ENCODE data around the gene ANKRD30A.
"Not testable (repeated sequence)": the region's sequence is repeated elsewhere in the genome, so short reads cannot be mapped to it uniquely, and the experiment has no call there.

Gene ANKRD30A, protein sequence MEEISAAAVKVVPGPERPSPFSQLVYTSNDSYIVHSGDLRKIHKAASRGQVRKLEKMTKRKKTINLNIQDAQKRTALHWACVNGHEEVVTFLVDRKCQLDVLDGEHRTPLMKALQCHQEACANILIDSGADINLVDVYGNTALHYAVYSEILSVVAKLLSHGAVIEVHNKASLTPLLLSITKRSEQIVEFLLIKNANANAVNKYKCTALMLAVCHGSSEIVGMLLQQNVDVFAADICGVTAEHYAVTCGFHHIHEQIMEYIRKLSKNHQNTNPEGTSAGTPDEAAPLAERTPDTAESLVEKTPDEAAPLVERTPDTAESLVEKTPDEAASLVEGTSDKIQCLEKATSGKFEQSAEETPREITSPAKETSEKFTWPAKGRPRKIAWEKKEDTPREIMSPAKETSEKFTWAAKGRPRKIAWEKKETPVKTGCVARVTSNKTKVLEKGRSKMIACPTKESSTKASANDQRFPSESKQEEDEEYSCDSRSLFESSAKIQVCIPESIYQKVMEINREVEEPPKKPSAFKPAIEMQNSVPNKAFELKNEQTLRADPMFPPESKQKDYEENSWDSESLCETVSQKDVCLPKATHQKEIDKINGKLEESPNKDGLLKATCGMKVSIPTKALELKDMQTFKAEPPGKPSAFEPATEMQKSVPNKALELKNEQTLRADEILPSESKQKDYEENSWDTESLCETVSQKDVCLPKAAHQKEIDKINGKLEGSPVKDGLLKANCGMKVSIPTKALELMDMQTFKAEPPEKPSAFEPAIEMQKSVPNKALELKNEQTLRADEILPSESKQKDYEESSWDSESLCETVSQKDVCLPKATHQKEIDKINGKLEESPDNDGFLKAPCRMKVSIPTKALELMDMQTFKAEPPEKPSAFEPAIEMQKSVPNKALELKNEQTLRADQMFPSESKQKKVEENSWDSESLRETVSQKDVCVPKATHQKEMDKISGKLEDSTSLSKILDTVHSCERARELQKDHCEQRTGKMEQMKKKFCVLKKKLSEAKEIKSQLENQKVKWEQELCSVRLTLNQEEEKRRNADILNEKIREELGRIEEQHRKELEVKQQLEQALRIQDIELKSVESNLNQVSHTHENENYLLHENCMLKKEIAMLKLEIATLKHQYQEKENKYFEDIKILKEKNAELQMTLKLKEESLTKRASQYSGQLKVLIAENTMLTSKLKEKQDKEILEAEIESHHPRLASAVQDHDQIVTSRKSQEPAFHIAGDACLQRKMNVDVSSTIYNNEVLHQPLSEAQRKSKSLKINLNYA (N-terminal part only)

DNA sequence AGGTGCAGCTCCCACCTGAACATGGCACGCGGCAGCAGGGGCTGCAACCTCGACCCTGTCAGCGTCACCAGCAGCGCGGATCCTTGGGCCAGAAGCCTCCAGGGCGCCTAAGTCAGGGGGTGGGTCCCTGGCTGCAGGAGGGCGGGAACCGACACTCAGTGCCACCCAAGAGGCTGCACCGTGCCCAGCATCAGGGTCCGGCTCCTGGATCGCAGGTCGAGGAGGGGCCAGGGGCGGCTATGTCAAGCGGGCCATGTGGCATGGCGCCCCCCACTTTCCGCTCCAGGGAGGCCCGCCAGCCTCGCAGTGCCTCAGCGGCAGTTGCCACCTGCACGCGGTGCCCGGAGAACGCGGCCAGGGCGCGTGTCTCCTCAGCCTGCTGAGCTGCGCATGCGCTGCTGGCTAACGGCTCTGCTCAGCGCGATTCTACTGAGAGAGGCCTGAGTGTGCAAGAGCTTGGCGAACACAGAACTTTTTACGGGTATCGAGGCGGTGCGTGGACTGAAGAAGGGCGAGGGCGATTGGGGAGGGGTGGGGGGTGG is at the start of gene ANKRD30A:
Gene ANKRD30A, plus strand, starts transcription at position 408 of the 542 bp plus-strand sequence. CDS start 190 bp downstream, outside the sequence.
- DNase-seq (ENCODE audit: low read depth in 2 of 2), result no peak

DNA sequence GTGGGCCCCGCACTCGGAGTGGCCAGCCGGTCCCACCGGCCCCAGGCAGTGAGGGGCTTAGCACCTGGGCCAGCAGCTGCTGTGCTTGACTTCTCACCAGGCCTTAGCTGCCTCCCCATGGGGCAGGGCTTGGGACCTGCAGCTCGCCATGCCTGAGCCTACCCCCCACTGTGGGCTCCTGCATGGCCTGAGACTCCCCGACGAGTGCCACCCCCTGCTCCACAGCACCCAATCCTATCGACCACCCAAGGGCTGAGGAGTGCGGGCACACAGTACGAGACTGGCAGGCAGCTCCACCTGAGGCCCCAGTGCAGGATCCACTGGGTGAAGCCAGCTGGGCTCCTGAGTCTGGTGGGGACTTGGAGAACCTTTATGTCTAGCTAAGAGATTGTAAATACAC is 49.3 kb upstream of the ANKRD30A start:
- DNase-seq (ENCODE audit: low read depth in 2 of 2), result not testable (repeated sequence)

DNA sequence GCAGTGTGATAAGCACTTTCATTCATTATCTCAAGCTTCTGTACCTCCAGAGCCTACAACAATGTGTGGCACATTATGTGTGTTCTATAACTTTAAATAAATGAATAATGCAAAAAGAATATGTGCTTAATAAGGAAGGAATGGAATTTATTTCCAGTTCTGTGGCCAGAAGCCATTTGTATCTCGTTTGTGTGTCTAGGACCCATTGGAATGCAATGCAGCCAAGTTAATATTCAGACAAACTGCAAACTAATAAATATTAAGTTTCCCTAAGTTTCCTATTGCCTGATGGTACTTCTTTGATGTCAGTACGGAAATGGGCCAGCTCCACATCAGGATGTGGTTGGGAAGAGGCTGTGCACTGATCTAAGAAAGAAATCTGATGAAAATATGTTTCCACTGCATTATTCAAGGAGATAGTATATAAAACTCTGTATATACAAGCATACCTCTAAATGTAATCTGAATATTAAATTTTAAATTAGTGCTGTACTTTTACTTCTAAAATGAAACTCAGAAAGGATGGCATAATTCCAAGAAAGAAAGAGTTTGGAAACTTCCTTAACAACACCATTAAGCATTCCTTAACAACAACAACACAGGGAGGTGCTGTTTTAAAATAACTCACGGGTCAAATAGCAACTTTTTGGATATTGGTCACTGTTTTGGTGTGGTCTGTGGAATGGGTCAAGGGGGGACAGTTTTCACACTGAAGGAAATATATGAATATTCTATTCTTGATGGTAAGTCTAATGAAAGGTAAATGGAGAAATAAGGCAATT is 29.4 kb upstream of the ANKRD30A start:
- no peak for DNase-seq (ENCODE audit: low read depth in 2 of 2)

DNA sequence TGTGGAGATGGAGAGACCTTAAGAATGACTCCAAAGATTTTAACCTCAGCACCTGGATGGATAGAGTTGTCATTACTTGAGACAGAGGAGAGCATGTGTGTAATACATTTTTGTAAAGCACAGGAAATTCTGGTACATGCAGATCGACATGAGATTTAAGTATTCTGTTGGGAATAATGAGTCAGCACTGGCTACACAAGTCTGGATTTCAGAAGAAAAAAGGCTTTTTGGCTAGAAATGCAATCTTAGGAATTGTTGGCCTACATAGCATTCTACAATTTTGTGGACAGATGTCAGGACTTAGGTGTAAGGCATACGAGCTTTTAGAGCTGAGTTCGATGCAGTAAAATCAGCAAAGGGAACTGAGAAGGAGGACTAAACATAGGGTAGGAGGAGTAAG is 24.1 kb upstream of the ANKRD30A start:
- DNase-seq (ENCODE audit: low read depth in 2 of 2), result no peak

DNA sequence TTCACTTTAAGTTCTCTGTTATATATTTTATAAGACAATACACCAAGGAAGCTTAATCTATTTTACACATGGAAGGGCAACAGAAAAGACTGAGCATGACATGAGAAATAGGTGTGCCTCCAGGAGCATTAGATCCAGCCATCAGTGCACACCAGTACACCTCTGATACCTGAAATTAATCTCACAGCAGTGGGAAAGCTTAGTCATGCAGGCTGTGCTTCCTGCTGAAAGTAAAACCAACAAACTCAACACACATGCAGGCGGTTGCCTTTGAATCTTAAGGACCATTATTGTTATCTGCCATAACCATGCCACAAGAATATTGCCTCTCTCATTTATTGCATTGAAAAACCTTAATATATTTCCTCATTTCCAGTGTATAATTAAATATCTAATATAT is 16.4 kb upstream of the ANKRD30A start:
- no peak for DNase-seq (ENCODE audit: low read depth in 2 of 2)

DNA sequence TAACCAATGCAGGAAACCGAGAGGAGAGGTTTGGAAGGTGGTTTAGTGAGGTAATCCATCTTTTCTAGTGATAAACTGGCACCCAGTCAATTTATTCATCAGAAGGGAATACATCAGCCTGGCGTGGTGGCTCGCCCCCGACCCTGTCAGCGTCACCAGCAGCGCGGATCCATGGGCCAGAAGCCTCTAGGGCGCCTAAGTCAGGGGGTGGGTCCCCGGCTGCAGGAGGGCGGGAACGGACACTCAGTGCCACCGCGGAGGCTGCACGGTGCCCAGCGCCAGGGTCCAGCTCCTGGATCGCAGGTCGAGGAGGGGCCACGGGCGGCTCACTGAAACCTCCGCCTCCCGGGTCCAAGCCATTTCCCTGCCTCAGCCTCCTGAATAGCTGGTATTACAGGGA is 866 bp upstream of the ANKRD30A start:
- DNase-seq (ENCODE audit: low read depth in 2 of 2), result no peak

DNA sequence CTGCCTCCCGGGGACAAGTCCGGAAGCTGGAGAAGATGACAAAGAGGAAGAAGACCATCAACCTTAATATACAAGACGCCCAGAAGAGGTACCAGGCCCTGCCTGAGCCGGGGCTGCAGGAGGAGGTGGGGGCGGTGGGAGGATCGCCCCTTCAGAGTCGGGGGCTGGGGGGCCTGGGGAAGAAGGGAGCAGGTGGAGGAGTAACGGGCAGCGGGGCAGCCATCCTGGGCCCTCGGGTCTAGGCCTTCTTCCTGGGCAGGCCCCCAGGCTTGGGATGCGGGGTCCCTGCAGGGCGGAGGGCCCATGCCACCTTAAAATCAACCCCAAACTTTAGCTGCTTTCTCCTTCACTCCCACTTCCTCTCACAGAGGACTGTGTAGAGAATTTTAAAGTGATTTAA is 523 bp downstream of the ANKRD30A start:
- no peak for DNase-seq (ENCODE audit: low read depth in 2 of 2)

DNA sequence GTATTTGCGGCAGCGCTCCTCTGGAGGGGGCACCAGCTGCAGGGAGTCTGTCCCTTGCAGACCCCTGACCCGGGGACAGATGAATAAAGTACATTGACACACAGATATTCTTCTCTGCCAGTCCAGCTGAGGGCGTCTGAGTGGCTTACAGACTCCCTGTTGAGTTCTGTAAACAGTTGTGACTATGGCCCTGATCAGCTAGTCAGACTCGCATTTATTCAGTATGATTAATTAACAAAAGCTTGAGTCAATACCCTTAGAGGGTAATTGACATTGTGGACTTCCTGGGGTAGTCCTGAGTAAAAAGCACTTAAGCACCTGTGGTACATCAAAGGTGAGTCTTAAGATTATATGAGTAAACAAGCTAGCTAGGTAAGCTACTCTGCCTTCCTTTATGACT is 21.0 kb downstream of the ANKRD30A start:
- DNase-seq (ENCODE audit: low read depth in 2 of 2), result no peak

DNA sequence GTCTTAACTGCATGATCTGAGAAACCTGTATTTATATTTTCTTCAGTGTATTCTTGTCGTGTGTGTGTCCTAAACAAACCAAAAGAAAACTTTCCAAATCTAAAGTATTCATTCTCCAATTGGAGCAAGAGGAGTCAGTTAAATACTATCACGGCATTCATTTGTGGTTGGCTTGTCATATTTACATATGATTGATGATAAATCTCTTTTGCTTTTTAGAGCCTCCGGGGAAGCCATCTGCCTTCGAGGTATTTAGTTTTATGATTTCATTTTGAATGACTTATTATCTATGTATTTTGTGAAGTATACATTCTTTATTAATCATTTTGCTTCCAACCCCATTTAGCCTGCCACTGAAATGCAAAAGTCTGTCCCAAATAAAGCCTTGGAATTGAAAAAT is 37.0 kb downstream of the ANKRD30A start:
- DNase-seq (ENCODE audit: low read depth in 2 of 2), result not testable (repeated sequence)

DNA sequence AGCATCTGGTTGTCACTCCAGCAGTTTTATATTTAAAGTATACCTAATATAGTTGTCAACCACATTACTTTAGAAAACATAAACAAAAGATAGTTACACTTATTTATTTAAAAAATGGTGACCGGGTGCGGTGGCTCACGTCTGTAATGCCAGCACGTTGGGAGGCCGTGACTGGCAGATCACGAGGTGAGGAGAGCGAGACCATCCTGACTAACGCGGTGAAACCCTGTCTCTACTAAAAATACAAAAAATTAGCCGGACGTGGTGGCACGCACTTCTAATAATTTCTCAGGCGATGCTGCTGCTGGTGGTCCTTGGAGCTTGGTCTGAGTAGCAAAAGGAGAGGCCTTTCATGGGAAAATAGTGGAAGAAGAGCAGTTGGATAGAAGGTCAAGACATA is 46.5 kb downstream of the ANKRD30A start:
- DNase-seq (ENCODE audit: low read depth in 2 of 2), result not testable (repeated sequence)

DNA sequence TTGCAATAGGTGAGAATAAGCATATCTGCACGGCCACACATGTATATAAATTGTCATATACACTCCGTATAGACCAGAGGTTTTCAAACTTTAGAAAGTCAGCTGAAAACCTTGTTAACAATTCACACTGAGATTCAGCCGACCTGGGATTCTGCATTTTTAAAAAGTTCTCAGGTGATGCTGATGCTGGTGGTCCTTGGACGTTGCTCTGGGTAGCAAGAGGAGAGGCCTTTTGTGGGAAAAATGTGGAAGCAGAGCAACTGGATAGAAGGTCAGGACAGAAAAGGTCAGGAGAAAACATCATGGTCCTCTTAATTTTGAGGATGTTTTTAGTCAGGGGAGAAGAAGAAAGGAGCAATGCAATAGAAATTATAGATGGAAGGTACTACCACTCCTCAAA is 52.9 kb downstream of the ANKRD30A start:
- DNase-seq (ENCODE audit: low read depth in 2 of 2), result not testable (repeated sequence)

DNA sequence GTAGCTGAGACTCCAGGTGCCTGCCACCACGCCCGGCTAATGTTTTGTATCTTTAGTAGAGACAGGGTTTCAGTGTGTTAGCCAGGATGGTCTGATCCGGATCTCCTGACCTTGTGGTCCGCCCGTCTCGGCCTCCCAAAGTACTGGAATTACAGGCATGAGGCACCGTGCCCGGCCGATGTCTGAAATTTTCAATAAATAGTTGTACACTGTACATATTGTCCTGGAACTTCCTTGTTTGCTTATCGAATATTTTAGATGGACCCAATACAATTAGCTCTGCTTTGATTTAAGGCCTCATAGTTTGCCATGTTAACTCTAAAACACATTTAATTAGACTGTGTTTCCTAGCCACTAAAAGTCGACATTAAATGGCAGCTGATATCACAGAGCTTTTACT is 57.3 kb downstream of the ANKRD30A start:
- DNase-seq (ENCODE audit: low read depth in 2 of 2), result not testable (repeated sequence)

DNA sequence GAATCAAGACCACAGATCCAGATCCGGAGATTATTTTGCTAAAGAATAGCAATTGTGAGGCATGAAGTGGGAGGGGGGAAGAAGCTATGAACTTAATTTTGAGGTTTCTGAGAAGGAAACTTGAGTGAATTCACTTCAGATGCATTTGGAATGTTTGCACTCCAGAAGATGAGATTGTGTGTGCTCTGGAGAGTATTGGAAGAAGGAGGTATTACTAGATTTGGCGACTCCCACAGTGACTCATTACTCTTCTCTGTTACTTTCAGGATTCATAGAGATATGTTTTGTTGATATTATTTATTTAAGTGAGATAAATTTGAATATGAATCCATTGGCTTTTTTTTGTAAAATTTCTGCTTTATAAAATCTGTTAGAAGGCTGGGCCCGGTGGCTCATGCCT is 80.7 kb downstream of the ANKRD30A start:
- no peak for DNase-seq (ENCODE audit: low read depth in 2 of 2)

DNA sequence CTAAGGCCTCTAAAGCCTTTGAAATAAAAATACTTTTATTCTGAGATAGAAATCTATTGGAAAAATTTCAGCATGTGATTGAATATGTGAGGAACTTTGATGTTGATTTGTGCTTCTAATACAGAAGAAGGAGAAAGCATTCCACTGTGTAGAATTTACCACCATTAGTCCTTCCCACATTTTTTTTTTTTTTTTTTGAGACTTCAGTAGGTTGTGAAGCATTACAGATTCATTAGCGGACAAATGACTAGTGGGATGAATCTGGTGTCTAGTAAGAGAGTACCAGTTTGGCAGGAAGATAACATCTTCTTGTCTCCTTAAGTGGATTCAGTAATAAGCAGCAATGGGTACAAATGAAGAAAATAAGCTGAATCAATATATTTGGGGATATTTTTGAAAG is 95.5 kb downstream of the ANKRD30A start:
- no peak for DNase-seq (ENCODE audit: low read depth in 2 of 2)

DNA sequence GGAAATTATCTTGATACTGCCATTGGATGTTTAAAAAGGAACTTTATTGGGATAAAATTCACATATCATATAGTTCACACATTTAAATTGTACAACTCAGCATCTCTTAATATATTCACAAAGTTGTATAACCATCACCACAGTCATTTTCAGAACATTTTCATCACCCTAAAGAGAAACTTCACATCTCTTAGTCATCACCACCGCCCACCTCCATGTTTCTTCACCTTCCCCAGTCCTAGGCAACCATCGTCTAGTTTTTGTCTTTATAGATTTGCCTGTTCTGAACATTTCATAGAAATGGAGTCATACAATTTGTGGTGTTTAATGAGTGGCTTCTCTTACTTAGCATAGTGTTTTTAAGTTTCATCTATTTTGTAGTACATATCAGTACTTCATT is 96.6 kb downstream of the ANKRD30A start:
- DNase-seq (ENCODE audit: low read depth in 2 of 2), result no peak

DNA sequence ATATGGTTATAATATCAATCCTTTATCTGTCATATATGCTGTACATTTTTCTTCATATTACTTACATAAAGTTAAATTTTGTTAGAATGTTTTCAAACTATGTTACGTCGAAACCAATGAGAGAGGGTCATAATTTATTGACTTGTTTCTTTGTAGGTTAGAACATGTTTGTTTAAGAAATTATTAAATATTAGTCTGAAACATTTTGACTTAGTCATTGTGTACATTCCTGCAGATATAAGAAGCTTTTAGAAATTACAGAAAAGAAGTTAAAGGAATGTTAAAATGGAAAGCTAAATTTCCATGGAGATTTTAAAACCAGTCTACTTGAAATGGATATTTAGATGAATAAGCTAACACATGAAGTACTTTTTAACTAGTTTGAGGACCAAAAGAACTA is 99.8 kb downstream of the ANKRD30A start:
- no peak for DNase-seq (ENCODE audit: low read depth in 2 of 2)

DNA sequence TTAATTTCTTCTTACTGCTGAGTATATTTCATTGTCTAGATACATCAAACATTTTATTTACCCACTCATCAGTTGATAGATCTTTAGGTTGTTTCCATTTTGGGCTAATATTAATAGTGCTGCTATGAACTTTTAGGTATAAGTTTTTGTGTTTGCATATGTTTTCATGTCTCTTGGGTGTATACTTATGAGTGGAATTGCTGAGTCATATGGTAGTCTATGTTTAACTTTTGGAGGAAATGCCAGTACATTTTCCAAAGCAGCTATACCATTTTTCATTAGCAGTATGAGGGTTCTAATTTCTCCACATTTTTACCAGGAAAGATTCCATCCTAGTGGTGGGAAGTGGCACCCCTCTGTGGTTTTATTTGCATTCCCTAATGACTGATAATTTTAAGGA is 101.1 kb downstream of the ANKRD30A start:
- no peak for DNase-seq (ENCODE audit: low read depth in 2 of 2)

DNA sequence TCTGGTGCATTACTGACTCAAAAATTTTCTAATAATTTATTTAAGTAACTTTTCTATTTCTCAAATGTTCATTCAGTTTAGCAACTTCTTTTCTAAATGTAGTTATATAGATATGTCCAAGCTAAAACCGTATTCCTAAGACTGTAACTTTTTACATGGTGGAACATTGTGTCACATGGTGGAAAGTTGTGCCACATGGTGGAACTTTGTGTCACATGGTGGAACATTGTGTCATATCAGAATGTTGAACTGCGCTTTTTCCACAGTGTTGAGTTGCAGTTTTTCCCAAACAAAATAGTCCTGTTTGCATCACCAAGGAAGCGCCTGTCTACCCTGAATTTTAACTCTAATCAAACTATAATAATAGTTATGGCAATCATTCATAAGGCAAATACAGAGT is 109.3 kb downstream of the ANKRD30A start:
- DNase-seq (ENCODE audit: low read depth in 2 of 2), result no peak

DNA sequence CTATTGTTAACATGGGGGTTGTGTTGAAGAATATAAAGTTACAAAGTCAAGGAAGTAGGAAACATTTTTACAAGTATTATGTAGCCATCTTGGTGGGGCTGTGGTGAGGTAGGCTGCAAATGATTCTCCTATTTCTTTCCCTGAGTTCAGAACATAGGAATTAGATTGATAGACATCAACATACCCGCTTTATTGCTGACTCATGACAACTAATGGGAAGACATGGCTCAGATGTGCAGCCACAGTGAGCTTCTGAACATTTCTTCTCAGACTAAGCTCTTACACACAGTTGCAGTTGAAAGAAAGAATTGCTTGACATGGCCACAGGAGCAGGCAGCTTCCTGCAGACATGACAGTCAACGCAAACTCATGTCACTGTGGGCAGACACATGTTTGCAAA is 110.7 kb downstream of the ANKRD30A start:
- no peak for DNase-seq (ENCODE audit: low read depth in 2 of 2)

DNA sequence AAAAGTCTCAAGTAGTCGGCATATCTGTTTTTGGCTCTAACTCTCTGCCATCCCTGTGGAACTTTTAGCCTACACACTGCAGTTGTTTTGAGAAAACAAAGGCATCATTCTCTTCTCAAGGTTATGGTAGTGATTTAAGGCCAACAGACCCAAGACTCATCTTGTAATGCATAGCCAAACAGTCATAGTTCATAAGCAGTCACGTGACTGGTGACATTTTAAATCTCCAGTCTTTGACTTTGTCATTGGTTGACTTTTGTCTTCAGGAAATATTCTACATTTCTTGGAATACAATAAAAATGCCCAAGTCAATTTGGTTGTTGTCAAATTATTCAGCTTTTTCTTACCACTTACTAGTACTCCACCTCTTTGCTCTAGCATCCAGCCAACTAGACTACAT is 114.8 kb downstream of the ANKRD30A start:
- DNase-seq (ENCODE audit: low read depth in 2 of 2), result no peak

DNA sequence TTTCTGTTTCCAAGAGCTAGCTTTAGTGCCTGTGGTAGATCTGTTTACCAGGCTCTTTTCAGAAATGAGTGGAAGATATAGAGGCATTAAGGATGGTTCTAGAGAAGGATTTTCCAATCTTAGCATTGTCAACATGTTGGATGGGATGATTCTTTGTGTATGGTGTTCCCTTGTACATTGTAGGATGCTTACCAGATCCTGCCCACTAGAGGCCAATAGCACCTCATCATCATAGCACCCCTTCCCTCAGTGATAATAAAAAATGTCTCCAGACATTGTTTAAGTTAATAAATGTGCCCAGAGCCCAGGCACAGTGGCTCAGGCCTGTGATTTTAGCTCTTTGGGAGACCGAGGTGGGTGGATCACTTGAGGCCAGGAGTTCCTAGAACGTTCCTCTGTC is 121.2 kb downstream of the ANKRD30A start:
- no peak for DNase-seq (ENCODE audit: low read depth in 2 of 2)

Data from activated CD8-positive, alpha-beta memory T cell treated with anti-CD3 and anti-CD28 coated beads for 4 hours (primary cell).